Breast epithelium (tissue), 4 donors: ENCODE measurements around the gene FAM174B. TPM values are rescaled to one million over a fixed set of nuclear protein-coding genes. Genes with fewer than 3 reads are reported as not detected.

Experiments
- DNase-seq, 2 donors: peaks; one replicate each; pipeline ENCODE4 v3.0.0-alpha.2; 2019; ENCODE audit warnings: low spot score in 2 of 2
- H3K27ac ChIP-seq, 2 donors: fragments of 200-600 bp; sonication (generic) in 1 of 2; one replicate each; pipeline ENCODE4 v1.5.1; 2016 to 2019; ENCODE audit warnings: mild to moderate bottlenecking in 1 of 2
- H3K27me3 ChIP-seq, 2 donors: fragments of 200-600 bp; sonication (generic) in 1 of 2; one replicate each; pipeline versions ENCODE4 v1.5.1 to v1.6.0; 2017 to 2019; ENCODE audit warnings: control low read depth in 1 of 2, mild to moderate bottlenecking in 1 of 2
- H3K36me3 ChIP-seq: fragments of 200-600 bp; one replicate; pipeline ENCODE4 v1.5.1; 2019
- H3K4me1 ChIP-seq, 2 donors: fragments of 200-600 bp; sonication (generic); one replicate each; pipeline ENCODE4 v1.5.1; 2016 to 2019; ENCODE audit warnings: control low read depth in 1 of 2
- H3K4me3 ChIP-seq, 3 donors: fragments of 200-600 bp; sonication (generic); 1 replicate in 2 of 3; 2 replicates in 1 of 3; pipeline ENCODE4 v1.5.1; 2016 to 2019; ENCODE audit warnings: mild to moderate bottlenecking in 3 of 3, moderate library complexity in 2 of 3
- H3K9me3 ChIP-seq, 2 donors: fragments of 200-600 bp; sonication (generic) in 1 of 2; one replicate each; pipeline ENCODE4 v1.5.1; 2016 to 2019; ENCODE audit warnings: control low read depth in 1 of 2
- POLR2A ChIP-seq: fragments of 450-650 bp; IDR thresholded peaks from one replicate; pipeline ENCODE4 v1.6.1; 2016; ENCODE audit warnings: antibody characterized with exemption, mild to moderate bottlenecking, moderate library complexity
- POLR2AphosphoS5 ChIP-seq, 3 donors: sonication (generic); formaldehyde crosslinking; IDR thresholded peaks; one replicate each; pipeline ENCODE4 v1.6.1; 2017; ENCODE audit warnings: antibody characterized with exemption in 3 of 3
- intact Hi-C: fragments of 100-400 bp; cut with DNase I; formaldehyde crosslinking; loops from one replicate; pipeline ENCODE4 v1.15.1; 2023; ENCODE audit warnings: low total_unique reads
- total RNA-seq, 3 donors: library from RNA; depleted of rRNA; stranded (reverse); fragments of >200 nt; gene quantifications; one replicate each; pipeline ENCODE4 v1.1.0, GENCODE V29; 2016
- TF ChIP-seq, protein P1 (sequence below), 3 donors: fragments of 450-650 bp; IDR thresholded peaks; one replicate each; pipeline ENCODE4 v1.5.1; 2016 to 2017; ENCODE audit warnings: antibody characterized with exemption in 3 of 3, mild to moderate bottlenecking in 3 of 3, moderate library complexity in 3 of 3

FAM174B gene
- total RNA-seq, 3 donors from 2014 or later = 4.3 to 34.7 (median 20.6) TPM

DNA sequence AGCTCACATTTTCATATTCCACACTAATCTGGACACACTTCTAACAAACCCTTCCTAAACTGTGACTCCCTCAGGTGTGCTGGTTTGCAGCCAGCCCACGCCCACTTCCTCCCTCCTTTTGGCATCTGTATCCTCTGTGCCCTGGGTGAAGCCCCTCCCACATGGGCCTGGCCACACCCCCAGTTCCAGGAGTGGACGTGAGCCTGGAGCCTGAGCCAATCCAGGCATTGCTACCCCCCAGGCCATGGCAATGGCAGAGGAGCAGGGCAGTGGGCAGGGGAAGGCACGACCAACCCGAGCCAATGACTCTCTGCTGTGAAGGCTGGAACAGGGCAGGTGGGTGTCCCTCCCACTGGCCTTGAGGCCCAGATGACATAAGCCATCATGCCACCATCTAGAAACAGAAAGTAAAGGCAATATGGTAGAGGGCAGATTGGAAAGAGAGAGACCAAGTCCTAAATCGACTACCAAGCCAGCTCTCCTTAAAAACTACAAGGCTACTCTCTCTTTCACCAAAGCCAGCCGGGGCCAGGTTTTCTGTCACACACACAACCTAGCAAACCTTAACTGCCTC is 18.6 kb downstream of the FAM174B start:
- H3K9me3 ChIP-seq = no peaks in the 10 kb centered on the region
- peak overlapping the region in 1 of 3 donors; percentile 36 for H3K4me3 ChIP-seq
- TF ChIP-seq POLR2AphosphoS5 (IDR thresholded peaks at IDR 0.05) = peak in 1 of 3 donors; percentile 35
- TF ChIP-seq, protein P1, sequence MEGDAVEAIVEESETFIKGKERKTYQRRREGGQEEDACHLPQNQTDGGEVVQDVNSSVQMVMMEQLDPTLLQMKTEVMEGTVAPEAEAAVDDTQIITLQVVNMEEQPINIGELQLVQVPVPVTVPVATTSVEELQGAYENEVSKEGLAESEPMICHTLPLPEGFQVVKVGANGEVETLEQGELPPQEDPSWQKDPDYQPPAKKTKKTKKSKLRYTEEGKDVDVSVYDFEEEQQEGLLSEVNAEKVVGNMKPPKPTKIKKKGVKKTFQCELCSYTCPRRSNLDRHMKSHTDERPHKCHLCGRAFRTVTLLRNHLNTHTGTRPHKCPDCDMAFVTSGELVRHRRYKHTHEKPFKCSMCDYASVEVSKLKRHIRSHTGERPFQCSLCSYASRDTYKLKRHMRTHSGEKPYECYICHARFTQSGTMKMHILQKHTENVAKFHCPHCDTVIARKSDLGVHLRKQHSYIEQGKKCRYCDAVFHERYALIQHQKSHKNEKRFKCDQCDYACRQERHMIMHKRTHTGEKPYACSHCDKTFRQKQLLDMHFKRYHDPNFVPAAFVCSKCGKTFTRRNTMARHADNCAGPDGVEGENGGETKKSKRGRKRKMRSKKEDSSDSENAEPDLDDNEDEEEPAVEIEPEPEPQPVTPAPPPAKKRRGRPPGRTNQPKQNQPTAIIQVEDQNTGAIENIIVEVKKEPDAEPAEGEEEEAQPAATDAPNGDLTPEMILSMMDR (IDR thresholded peaks at IDR 0.05) = no peak
- no peaks in the 10 kb centered on the region for H3K36me3 ChIP-seq
- DNase-seq = peak; percentile 89 to 91
- no peaks in the 10 kb centered on the region for H3K27me3 ChIP-seq
- peak overlapping the region; percentile 74 to 91 for H3K27ac ChIP-seq
- intact Hi-C loops = no loop called here
- peaks cover 6 to 9% of the 10 kb centered on the region in 2 donors for H3K4me1 ChIP-seq

DNA sequence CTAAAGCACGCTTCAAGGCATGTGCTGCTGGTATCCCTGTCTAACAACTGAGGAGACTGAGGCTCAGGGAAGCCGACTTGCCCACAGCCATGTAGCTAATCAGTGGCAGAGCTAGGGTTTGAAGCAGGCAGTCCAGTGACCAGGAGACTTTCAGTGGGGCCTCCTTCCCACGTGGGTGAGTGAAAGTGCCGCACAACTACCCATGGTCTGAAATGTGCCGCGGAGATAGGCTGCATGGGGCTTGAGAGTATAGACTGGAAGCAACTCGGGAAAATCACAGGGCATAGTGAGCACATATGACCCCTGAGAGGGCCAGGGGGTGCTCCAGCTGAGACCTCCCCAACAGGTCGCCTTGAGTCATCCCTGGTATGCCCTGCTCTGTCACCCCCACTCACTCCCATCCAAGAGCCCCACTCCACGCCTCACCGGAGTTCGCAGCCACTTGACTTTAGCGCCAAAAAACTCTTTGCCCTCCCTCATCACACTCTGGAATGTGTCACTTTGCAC is 19.1 kb downstream of the FAM174B start:
- DNase-seq = no peak
- Histone ChIP-seq H3K36me3 (no peaks in the 10 kb centered on the region), H3K4me1 (peaks cover 6 to 9% of the 10 kb centered on the region in 2 donors), H3K4me3 (peak overlapping the region in 1 of 3 donors; percentile 36), H3K27ac (peak overlapping the region; percentile 74 to 91), H3K9me3 (no peaks in the 10 kb centered on the region), H3K27me3 (no peaks in the 10 kb centered on the region)
- TF ChIP-seq POLR2A = no peak
- intact Hi-C loops = no loop called here

DNA sequence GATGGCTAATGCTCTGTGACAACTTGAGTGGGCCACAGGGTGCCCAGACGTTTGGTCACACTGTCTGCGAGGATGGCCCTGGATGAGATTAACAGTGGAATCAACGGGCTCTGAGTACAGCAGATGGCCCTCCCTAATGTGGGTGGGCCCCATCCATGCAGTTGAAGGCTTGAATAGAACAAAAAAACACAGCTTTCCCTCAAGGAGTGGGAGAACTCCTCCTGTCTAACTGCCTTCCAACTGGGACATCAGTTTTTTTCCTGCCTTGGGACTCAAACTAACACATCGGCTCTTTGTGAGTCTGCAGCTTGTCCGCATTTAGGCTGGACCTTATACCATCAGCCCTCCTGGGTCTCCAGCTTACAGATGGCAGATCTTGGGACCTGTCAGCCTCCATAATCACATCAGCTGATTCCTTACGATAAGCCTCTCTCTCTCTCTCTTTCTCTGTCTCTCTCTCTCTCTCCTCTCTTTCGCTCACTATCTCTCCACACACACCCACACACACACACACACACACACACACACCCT is 20.8 kb downstream of the FAM174B start:
- DNase-seq = peak; percentile 12 to 14
- no peaks in the 10 kb centered on the region for H3K9me3 ChIP-seq
- no peaks in the 10 kb centered on the region for H3K27me3 ChIP-seq
- intact Hi-C loops = no loop called here
- H3K36me3 ChIP-seq = no peaks in the 10 kb centered on the region
- peak overlapping the region; percentile 43 to 91 for H3K27ac ChIP-seq
- no peak overlapping the region for H3K4me3 ChIP-seq
- peaks cover 6 to 9% of the 10 kb centered on the region in 2 donors for H3K4me1 ChIP-seq
- TF ChIP-seq, protein P1 (IDR thresholded peaks at IDR 0.05) = no peak
- TF ChIP-seq POLR2AphosphoS5 (IDR thresholded peaks at IDR 0.05) = no peak
- TF ChIP-seq POLR2A = no peak

DNA sequence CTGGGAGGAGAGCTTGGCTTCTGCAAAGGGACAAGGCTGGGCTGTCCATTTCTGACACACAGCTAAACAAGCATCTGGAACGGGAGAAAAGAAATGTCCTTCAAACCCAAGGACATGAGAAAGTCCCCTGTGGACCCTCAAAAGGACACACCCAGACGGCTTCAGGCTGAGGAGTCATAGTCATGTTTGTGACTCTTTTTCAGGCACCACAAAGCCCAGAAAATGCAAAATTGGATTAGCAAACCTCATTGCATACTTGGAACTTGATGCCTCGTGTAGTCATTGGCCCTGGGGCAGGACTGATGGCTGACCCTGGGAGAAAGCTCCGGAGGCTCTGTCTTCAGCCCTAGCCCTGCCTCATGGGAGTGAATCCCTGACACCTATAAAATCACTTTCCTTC is 21.5 kb downstream of the FAM174B start:
- H3K27ac ChIP-seq = peak overlapping the region in 1 of 2 donors; percentile 91
- intact Hi-C loops = no loop called here
- H3K4me3 ChIP-seq = no peak overlapping the region
- H3K36me3 ChIP-seq = no peaks in the 10 kb centered on the region
- peaks cover 6 to 9% of the 10 kb centered on the region in 2 donors for H3K4me1 ChIP-seq
- peak in 1 of 2 donors; percentile 13 for DNase-seq
- TF ChIP-seq POLR2A (no peak), POLR2AphosphoS5 (IDR thresholded peaks at IDR 0.05) (no peak)
- TF ChIP-seq, protein P1 (IDR thresholded peaks at IDR 0.05) = no peak
- H3K27me3 ChIP-seq = no peaks in the 10 kb centered on the region
- H3K9me3 ChIP-seq = no peaks in the 10 kb centered on the region

DNA sequence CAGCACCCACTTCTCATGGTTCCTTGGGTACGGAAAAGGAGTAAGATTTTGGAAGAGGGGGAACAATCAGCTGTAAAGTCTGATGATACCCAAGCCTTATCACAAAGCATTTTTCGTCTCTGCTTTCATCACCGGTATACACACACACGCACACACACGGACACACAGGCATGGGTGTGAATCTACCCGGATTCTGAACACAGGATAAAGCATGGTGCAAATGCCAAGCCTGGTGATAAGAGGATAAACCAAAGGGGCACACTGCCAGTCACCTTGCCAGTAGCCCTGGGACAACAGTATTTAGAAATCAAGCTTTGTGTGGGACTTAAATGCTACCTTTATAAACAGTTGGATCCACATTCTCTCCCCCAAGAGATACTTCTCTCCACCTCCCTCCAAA is 22.2 kb downstream of the FAM174B start:
- Histone ChIP-seq H3K9me3 (no peaks in the 10 kb centered on the region), H3K27me3 (no peaks in the 10 kb centered on the region), H3K4me1 (peaks cover 6 to 9% of the 10 kb centered on the region in 2 donors), H3K27ac (peak overlapping the region in 1 of 2 donors; percentile 91), H3K36me3 (no peaks in the 10 kb centered on the region), H3K4me3 (no peak overlapping the region)
- TF ChIP-seq, protein P1 (IDR thresholded peaks at IDR 0.05) = no peak
- TF ChIP-seq POLR2AphosphoS5 (IDR thresholded peaks at IDR 0.05) = no peak
- no peak for TF ChIP-seq POLR2A
- intact Hi-C loops = loop anchor here (1.0 kb wide), 1 partner anchor 21 kb away; no protein-coding TSS in a partner anchor
- peak in 1 of 2 donors; percentile 33 for DNase-seq
